Activated naive CD4-positive, alpha-beta T cell treated with anti-CD3 and anti-CD28 coated beads, Interleukin-2, amount 50 U/mL, for 72 hours (primary cell): ENCODE measurements around the gene CSH2. TPM values are rescaled to one million over a fixed set of nuclear protein-coding genes. Genes with fewer than 3 reads are reported as not detected.

ENCODE experiments used
- total RNA-seq, 2 donors: library from RNA; stranded (reverse); gene quantifications; one replicate each; pipeline ENCODE4 v1.2.3, GENCODE V29; 2022

The CSH2 gene
- total RNA-seq, 2 donors from 2014 or later = 2.2 to 2.4 TPM

Other genes with a start within 250 kb of the CSH2 start
- gene LIMD2, start 173.6 kb downstream of the CSH2 start, total RNA-seq = 100 to 1,000 TPM in 1 of 2 donors, 10 to 100 TPM in 1; 76.7 to 166 TPM
- gene STRADA, start 131.9 kb downstream of the CSH2 start, total RNA-seq = 100 to 1,000 TPM in 1 of 2 donors, 10 to 100 TPM in 1; 68.3 to 112 TPM
- gene CCDC47, start 100.1 kb downstream of the CSH2 start, total RNA-seq = 10 to 100 TPM; 53.8 to 75.7 TPM
- gene DDX42, start 99.5 kb downstream of the CSH2 start, total RNA-seq = 100 to 1,000 TPM; 126 to 130 TPM
- 100 to 1,000 TPM; 129 to 137 TPM for gene PSMC5, start 46.2 kb downstream of the CSH2 start, total RNA-seq
- gene FTSJ3, start 46.0 kb downstream of the CSH2 start, total RNA-seq = 10 to 100 TPM; 47.0 to 55.8 TPM
- 100 to 1,000 TPM in 1 of 2 donors, 10 to 100 TPM in 1; 90.3 to 113 TPM for gene SMARCD2, start 31.0 kb downstream of the CSH2 start, total RNA-seq
- gene GH2, start 8.3 kb upstream of the CSH2 start, total RNA-seq = not detected
- gene CSH1, start 22.9 kb upstream of the CSH2 start, total RNA-seq = 1 to 10 TPM; 8.3 to 8.9 TPM
- under 1 TPM in 1 of 2 donors, not detected in 1; 0.31 TPM for gene CSHL1, start 37.6 kb upstream of the CSH2 start, total RNA-seq
- 1 to 10 TPM in 1 of 2 donors, not detected in 1; 1.0 TPM for gene GH1, start 45.2 kb upstream of the CSH2 start, total RNA-seq
- gene CD79B, start 58.7 kb upstream of the CSH2 start, total RNA-seq = 10 to 100 TPM; 28.7 to 52.6 TPM
- gene SCN4A, start 99.2 kb upstream of the CSH2 start, total RNA-seq = under 1 TPM in 1 of 2 donors, not detected in 1; 0.10 TPM
- 1 to 10 TPM in 1 of 2 donors, under 1 TPM in 1; 0.86 to 1.8 TPM for gene PRR29, start 124.7 kb upstream of the CSH2 start, total RNA-seq
- 10 to 100 TPM; 21.9 to 45.2 TPM for gene ICAM2, start 147.0 kb upstream of the CSH2 start, total RNA-seq